ENCODE results near the gene DHRS11. TPM values are rescaled to one million over a fixed set of nuclear protein-coding genes. Genes with fewer than 3 reads are reported as not detected.
"Not testable (repeated sequence)": the region's sequence is repeated elsewhere in the genome, so short reads cannot be mapped to it uniquely, and the experiment has no call there.

The DHRS11 gene
- total RNA-seq, 1 donor from 2014 or later, result 13.5 TPM

- ATAC-seq (peak; percentile 17), DNase-seq (no peak)
- intact Hi-C loops (cut with micrococcal nuclease), result no loop called here
Observed at GRCh38 chr17:36592316-36592715, 637 bp downstream of the DHRS11 start.

GRCh38 chr17:36592716-36593321, 1.1 kb downstream of the DHRS11 start:
- no peak for DNase-seq
- ATAC-seq, result no peak
- intact Hi-C loops (cut with micrococcal nuclease), result no loop called here

GRCh38 chr17:36593656-36594316, 2.1 kb downstream of the DHRS11 start:
- no peak for DNase-seq
- ATAC-seq, result peak; percentile 22
- intact Hi-C loops (cut with micrococcal nuclease), result no loop called here

- intact Hi-C loops (cut with micrococcal nuclease), result no loop called here
- no peak for ATAC-seq
- no peak for DNase-seq
Observed at GRCh38 chr17:36594626-36595401, 3.1 kb downstream of the DHRS11 start.

GRCh38 chr17:36597226-36597625, 5.5 kb downstream of the DHRS11 start:
- DNase-seq (no peak), ATAC-seq (no peak)
- intact Hi-C loops (cut with micrococcal nuclease), result no loop called here

- intact Hi-C loops (cut with micrococcal nuclease), result no loop called here
- ATAC-seq (no peak), DNase-seq (no peak)
Observed at GRCh38 chr17:36597866-36598777, 6.4 kb downstream of the DHRS11 start.

GRCh38 chr17:36598951-36599401, 7.3 kb downstream of the DHRS11 start:
- intact Hi-C loops (cut with micrococcal nuclease), result no loop called here
- no peak for DNase-seq
- no peak for ATAC-seq

GRCh38 chr17:36599546-36600250, 8.0 kb downstream of the DHRS11 start:
- intact Hi-C loops (cut with micrococcal nuclease), result no loop called here
- no peak for DNase-seq

GRCh38 chr17:36600465-36600864, 8.8 kb downstream of the DHRS11 start:
- ATAC-seq, result no peak
- intact Hi-C loops (cut with micrococcal nuclease), result no loop called here
- DNase-seq, result no peak

More at GRCh38 chr17:36599546-36600250, 8.0 kb downstream of the DHRS11 start:
- ATAC-seq, result no peak

GRCh38 chr17:36600936-36601302, 9.2 kb downstream of the DHRS11 start:
- intact Hi-C loops (cut with micrococcal nuclease), result no loop called here
- ATAC-seq (peak; percentile 5), DNase-seq (no peak)

- DNase-seq (peak; percentile 96), ATAC-seq (peak; percentile 97)
- intact Hi-C loops (cut with micrococcal nuclease), result no loop called here
Observed at GRCh38 chr17:36601303-36602029, 9.8 kb downstream of the DHRS11 start, which contains the start of gene MRM1. MRM1 (plus strand) TSS chr17:36601583; CDS start chr17:36601811, 228 bp downstream.

GRCh38 chr17:36602030-36602748, 10.5 kb downstream of the DHRS11 start:
- no peak for DNase-seq
- intact Hi-C loops (cut with micrococcal nuclease), result no loop called here
- peak; percentile 5 for ATAC-seq

GRCh38 chr17:36602924-36603384, 11.3 kb downstream of the DHRS11 start:
- ATAC-seq, result no peak
- intact Hi-C loops (cut with micrococcal nuclease), result no loop called here
- DNase-seq, result no peak

GRCh38 chr17:36605028-36605427, 13.3 kb downstream of the DHRS11 start:
- DNase-seq; ATAC-seq; intact Hi-C loops (cut with micrococcal nuclease): not testable (repeated sequence)

- ATAC-seq (no peak), DNase-seq (no peak)
- intact Hi-C loops (cut with micrococcal nuclease), result no loop called here
Observed at GRCh38 chr17:36608280-36608679, 16.6 kb downstream of the DHRS11 start.

- intact Hi-C loops (cut with micrococcal nuclease), result no loop called here
- ATAC-seq (peak; percentile 61), DNase-seq (peak; percentile 48)
Observed at GRCh38 chr17:36608794-36609497, 17.3 kb downstream of the DHRS11 start.

- DNase-seq (no peak), ATAC-seq (no peak)
- intact Hi-C loops (cut with micrococcal nuclease), result no loop called here
Observed at GRCh38 chr17:36609498-36609862, 17.8 kb downstream of the DHRS11 start.
